ENCODE results near the gene OR4D5. TPM values are rescaled to one million over a fixed set of nuclear protein-coding genes. Genes with fewer than 3 reads are reported as not detected.

Gene OR4D5
- polyA plus RNA-seq, 1 of the 3 experiments (the other 2 are of a cell fraction), result not detected

DNA sequence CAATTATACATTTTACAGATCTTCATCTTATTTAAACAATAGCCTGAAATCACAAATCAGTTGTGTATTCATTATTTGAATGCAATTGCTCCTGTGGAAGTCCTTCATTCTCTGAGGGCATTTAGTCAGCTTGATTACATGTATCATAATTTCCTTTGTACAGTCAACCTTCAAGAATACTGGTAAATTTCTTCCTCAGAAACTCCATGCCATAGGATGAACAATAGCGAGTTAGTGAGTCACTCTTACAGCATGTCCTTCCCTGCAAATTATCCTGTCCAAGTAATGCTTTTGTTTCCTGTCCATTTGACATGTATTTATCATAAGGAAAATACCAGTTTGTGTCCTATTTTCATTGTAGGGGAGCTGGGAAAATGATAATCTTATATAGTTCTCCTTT lies 34.4 kb downstream of the OR4D5 start:
- peaks cover 8% of the 10 kb centered on the region for H3F3A ChIP-seq (replicated peaks; ENCODE audit: insufficient read depth)
- no peak overlapping the region for H3K4me3 ChIP-seq (ENCODE audit: low read depth in 2 of 2, low read length in 1 of 2)
- POLR2A ChIA-PET, result no interaction called here
- no peak overlapping the region for H3K9ac ChIP-seq
- H3K9me3 ChIP-seq, result no peaks in the 10 kb centered on the region
- no peaks in the 10 kb centered on the region for H3K4me1 ChIP-seq (ENCODE audit: control insufficient read depth in 1 of 2, insufficient read depth in 2 of 2, low read depth in 1 of 2, low read length in 1 of 2)
- TF ChIP-seq TEAD4 (IDR thresholded peaks at IDR 0.05; ENCODE audit: borderline replicate concordance, insufficient read depth) (0 out of 2 replicates have a peak, but pooled peaks have one; percentile 35), PBX3 (IDR thresholded peaks at IDR 0.05) (peak; percentile 80), EP300 (IDR thresholded peaks at IDR 0.05; ENCODE audit: borderline replicate concordance in 1 of 2, low read depth in 1 of 2, low read length in 1 of 2) (peak in 1 of 2 experiments; percentile 43; a peak in 1 of 4 replicates), JUND (IDR thresholded peaks at IDR 0.05) (peak; percentile 76), YY1 (IDR thresholded peaks at IDR 0.05; ENCODE audit: low read depth) (no peak), RCOR1 (IDR thresholded peaks at IDR 0.05; ENCODE audit: low read length) (no peak), NRF1 (IDR thresholded peaks at IDR 0.05; ENCODE audit: low read depth, low read length) (no peak), TCF12 (IDR thresholded peaks at IDR 0.05) (peak; percentile 69), FOSL2 (IDR thresholded peaks at IDR 0.05; ENCODE audit: borderline replicate concordance, low read depth) (peak; percentile 82)
- no peaks in the 10 kb centered on the region for H4K20me1 ChIP-seq (ENCODE audit: insufficient read depth)
- DNase-seq, result no peak
- H2AFZ ChIP-seq (ENCODE audit: low read depth), result peak overlapping the region; percentile 19; the same call in 1 of the 2 replicates
- no peaks in the 10 kb centered on the region for H3K79me2 ChIP-seq (ENCODE audit: insufficient read depth)
- H3K9me2 ChIP-seq, result no peaks in the 10 kb centered on the region
- peak overlapping the region in 1 of 2 experiments; percentile 55; a peak in 2 of 4 replicates for H3K27ac ChIP-seq (ENCODE audit: low read depth in 2 of 2, low read length in 1 of 2)
- H3K27me3 ChIP-seq (ENCODE audit: insufficient read depth), result no peaks in the 10 kb centered on the region
- no peaks in the 10 kb centered on the region for H3K36me3 ChIP-seq (replicated peaks in 1 of 2; ENCODE audit: control insufficient read depth in 1 of 2, insufficient read depth in 2 of 2, low read length in 1 of 2)
- 0% methylated on average over 1 of the region's 1 CpG for WGBS (ENCODE audit: low lambda C conversion rate)
- CTCF ChIA-PET, result no interaction called here
- peak overlapping the region; percentile 19; the same call in 1 of the 2 replicates for H3K4me2 ChIP-seq

- H4K20me1 ChIP-seq (ENCODE audit: insufficient read depth), result no peaks in the 10 kb centered on the region
- H3F3A ChIP-seq (replicated peaks; ENCODE audit: insufficient read depth), result peaks cover 8% of the 10 kb centered on the region
- H3K27me3 ChIP-seq (ENCODE audit: insufficient read depth), result no peaks in the 10 kb centered on the region; the same call in 1 of the 2 replicates
- no peaks in the 10 kb centered on the region for H3K4me1 ChIP-seq (ENCODE audit: control insufficient read depth in 1 of 2, insufficient read depth in 2 of 2, low read depth in 1 of 2, low read length in 1 of 2)
- no peaks in the 10 kb centered on the region for H3K79me2 ChIP-seq (ENCODE audit: insufficient read depth)
- no peak overlapping the region for H3K9ac ChIP-seq
- H3K9me3 ChIP-seq, result no peaks in the 10 kb centered on the region
- 60% methylated on average over 14 of the region's 18 CpGs for WGBS (ENCODE audit: low lambda C conversion rate)
- ChIA-PET POLR2A (no interaction called here), CTCF (no interaction called here)
- H3K9me2 ChIP-seq, result no peaks in the 10 kb centered on the region
- no peak for TF ChIP-seq SMC3 (IDR thresholded peaks at IDR 0.05; ENCODE audit: low read depth, low read length)
- no peak for TF ChIP-seq RCOR1 (IDR thresholded peaks at IDR 0.05; ENCODE audit: low read length)
- no peak for TF ChIP-seq RFX5 (IDR thresholded peaks at IDR 0.05; ENCODE audit: low read length)
- TF ChIP-seq TAF1 (IDR thresholded peaks at IDR 0.05; ENCODE audit: borderline replicate concordance, low read depth, low read length), result no peak
- TF ChIP-seq ZBTB33 (IDR thresholded peaks at IDR 0.05; ENCODE audit: borderline replicate concordance, low read depth), result no peak
- no peak for TF ChIP-seq PBX3 (IDR thresholded peaks at IDR 0.05)
- no peak for TF ChIP-seq POLR2AphosphoS5 (IDR thresholded peaks at IDR 0.05; ENCODE audit: low read depth, low read length)
- TF ChIP-seq ELF1 (IDR thresholded peaks at IDR 0.05), result no peak
- TF ChIP-seq GABPA (IDR thresholded peaks at IDR 0.05; ENCODE audit: low read depth), result no peak
- TF ChIP-seq FOSL2 (IDR thresholded peaks at IDR 0.05; ENCODE audit: borderline replicate concordance, low read depth), result no peak
- no peak overlapping the region for H2AFZ ChIP-seq (ENCODE audit: low read depth)
- no peak overlapping the region for H3K4me2 ChIP-seq
- H3K27ac ChIP-seq (ENCODE audit: low read depth in 2 of 2, low read length in 1 of 2), result no peak overlapping the region
- H3K4me3 ChIP-seq (ENCODE audit: low read depth in 2 of 2, low read length in 1 of 2), result no peak overlapping the region
- H3K36me3 ChIP-seq (replicated peaks in 1 of 2; ENCODE audit: control insufficient read depth in 1 of 2, insufficient read depth in 2 of 2, low read length in 1 of 2), result no peaks in the 10 kb centered on the region
- DNase-seq, result no peak
Observed at GRCh38 chr11:123976770-123977560, 37.5 kb downstream of the OR4D5 start.

Data from SK-N-SH (cell line).